Activated CD8-positive, alpha-beta memory T cell treated with anti-CD3 and anti-CD28 coated beads, Interleukin-2, amount 50 U/mL, for 1 hour (primary cell): Measurements from ENCODE around the gene C11orf21.
"Not testable (repeated sequence)": the region's sequence is repeated elsewhere in the genome, so short reads cannot be mapped to it uniquely, and the experiment has no call there.

Experiments used
- DNase-seq: peaks from one replicate; pipeline ENCODE4 v3.0.0-alpha.2; 2020; ENCODE audit errors: extremely low read depth

The C11orf21 gene

DNA sequence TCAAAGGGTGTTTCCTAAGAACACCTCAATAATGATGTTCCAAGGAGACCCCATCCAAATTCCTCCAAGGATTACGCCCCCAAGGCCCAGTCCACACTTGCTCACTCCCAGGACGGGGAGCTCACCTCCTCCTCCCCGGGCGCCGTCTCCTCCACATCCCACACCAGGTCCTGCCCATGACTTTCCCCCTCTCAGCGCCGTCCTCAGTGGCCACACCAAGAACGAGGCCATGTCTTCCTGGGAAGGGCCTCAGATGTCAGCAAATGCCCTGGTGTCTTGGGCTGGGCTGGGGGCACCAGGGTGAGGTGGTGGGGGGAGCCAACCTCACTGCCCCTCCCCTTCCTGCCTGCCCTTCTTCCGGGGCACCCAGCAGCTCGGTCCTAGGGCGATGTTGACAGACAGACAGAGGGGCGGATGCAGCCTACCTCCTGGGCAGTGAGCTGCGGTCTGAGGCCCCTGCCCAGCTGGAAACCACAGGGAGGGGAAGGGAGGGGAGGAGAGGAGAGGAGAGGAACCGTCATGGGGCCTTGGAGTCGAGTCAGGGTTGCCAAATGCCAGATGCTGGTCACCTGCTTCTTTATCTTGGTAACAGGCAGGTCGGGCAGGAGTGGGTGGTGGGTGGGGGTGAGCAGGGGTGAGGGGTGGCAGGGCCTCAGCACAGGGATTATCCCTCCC lies at the start of gene C11orf21, which contains the start of gene TSPAN32:
C11orf21 (minus strand) TSS at position 288 of the 675 bp plus-strand sequence; CDS start at position 178, 110 bp downstream.
TSPAN32 (plus strand) TSS at position 383 of the 675 bp plus-strand sequence; CDS start at position 520, 137 bp downstream.
- DNase-seq, result no peak

DNA sequence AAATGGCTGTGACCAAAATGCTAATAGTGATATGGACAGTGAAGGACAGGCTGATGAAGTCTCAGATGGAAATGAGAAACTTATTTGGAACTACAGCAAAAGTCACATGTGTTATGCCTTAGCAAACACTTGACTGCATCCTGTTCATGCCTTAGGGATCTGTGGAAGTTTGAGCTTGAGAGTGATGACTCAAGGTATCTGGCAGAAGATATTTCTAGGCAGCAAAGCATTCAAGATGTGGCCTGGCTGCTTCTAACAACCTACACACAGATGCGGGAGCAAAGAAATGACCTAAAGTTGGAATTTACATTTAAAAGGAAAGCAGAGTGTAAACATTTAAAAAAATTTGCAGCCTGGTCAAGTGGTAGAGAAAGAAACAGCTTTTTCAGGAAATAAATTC lies 47.3 kb upstream of the C11orf21 start:
- no peak for DNase-seq

DNA sequence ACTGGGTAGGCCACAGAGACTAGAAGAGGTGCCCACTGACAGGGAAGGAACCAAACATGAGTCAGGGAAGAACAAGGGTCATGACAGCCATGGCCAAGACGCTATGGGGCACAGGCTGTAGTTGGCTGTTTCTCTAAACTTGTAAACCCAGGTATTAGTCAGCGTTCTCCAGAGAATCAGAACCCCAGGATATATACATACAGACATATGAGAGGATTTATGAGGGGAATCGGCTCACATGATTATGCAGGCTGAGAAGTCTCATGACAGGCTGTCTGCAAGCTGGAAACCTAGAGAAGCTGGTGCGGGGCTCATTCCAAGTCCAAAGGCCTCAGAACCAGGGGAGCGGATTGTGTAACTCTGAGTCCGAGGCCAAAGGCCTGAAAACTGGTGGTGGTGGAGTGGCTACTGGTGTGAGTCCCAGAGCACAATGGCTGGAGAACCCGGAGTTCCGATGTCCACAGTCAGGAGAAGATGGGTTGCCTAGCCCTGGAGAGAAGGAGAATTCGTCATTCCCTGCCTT lies 45.7 kb upstream of the C11orf21 start:
- DNase-seq, result no peak

GRCh38 chr11:2346586-2347307 lies 45.0 kb upstream of the C11orf21 start:
- DNase-seq, result no peak

- DNase-seq, result no peak
Measured at GRCh38 chr11:2346014-2346413, 44.3 kb upstream of the C11orf21 start.

GRCh38 chr11:2345050-2345449 lies 43.3 kb upstream of the C11orf21 start:
- no peak for DNase-seq

DNA sequence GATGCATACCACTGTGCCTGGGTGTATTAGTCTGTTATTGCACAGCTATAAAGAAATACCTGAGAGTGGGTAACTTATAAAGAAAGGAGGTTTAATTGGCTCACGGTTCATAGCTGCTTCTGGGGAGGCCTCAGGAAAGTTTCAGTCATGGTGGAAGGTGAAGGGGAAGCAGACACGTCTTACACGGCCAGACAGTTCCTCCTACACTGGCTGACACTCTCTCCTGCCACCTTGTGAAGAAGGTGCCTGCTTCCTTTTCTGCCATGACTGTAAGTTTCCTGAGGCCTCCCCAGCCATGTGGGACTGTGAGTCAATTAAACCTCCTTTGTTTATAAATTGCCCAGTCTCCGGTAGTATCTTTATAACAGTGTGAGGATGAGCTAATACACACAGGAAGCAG lies 41.8 kb upstream of the C11orf21 start:
- no peak for DNase-seq

DNA sequence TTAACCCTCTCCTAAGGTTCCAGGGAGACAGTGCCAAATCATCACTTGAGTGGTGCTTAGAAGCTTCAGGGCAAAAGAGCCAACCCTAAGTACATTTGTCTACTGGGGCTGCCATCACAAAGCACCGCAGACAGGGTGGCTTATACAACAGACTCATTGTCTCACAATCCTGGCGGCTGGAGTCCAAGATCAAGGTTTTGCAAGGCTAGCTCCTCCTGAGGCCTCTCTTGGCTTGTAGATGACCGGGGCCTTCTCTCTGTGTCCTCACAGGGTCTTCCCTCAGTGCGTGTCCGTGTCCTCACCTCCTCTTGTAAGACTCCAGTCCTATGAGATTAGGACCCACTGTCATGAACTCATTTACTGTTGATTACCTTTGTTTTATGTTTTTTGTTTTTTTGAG lies 41.3 kb upstream of the C11orf21 start:
- DNase-seq, result no peak

GRCh38 chr11:2342557-2342956 lies 40.8 kb upstream of the C11orf21 start:
- DNase-seq, result no peak

DNA sequence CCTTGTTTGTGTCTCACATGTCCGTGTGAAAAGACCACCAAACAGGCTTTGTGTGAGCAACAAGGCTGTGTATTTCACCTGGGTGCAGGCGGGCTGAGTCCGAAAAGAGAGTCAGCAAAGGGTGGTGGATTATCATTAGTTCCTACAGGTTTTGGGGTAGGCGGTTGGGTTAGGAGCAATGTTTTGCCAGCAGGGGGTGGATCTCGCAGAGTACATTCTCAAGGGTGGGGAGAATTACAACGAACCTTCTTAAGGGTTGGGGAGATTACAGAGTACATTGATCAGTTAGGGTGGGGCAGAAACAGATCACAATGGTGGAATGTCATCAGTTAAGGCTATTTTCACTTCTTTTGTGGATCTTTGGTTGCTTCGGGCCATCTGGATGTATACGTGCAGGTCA lies 37.0 kb upstream of the C11orf21 start:
- not testable (repeated sequence) for DNase-seq

GRCh38 chr11:2335286-2335685 lies 33.6 kb upstream of the C11orf21 start:
- not testable (repeated sequence) for DNase-seq

DNA sequence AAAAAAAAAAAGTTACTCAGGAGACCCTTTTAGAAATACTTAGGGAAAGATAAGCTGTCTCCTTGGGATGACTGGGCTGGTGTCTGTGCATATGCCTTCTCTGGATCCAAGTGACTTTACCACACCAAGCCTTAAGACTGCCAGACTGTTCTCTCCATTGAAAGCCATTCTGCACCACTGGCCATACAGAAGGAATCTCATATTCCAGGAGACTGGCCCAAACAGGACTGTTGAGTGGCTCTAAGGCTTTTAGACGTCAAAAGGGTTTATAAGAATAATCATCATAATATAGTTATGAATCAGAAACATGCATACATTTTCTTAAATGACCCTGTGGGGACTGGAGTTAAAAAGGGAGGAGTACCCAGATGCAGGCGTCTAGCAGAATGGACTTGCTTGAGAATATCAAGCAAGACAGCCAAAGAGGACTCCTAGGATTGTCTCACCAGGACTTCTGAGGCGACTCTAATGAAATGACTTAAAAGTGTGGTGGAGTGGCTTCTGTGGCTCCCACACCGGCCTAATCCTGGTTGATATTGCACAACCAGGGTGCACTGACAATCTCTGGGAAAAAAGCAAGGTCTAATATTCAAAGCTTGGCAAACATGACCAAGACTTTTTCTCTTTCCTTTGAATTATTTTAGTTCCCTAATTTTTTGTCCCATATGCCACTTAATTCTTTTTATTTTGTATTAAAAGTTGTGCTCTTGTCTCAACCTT lies 31.9 kb upstream of the C11orf21 start:
- not testable (repeated sequence) for DNase-seq

- DNase-seq, result not testable (repeated sequence)
Measured at GRCh38 chr11:2332569-2332968, 30.9 kb upstream of the C11orf21 start.

GRCh38 chr11:2331404-2331803 lies 29.7 kb upstream of the C11orf21 start:
- DNase-seq, result no peak

- DNase-seq, result no peak
Measured at GRCh38 chr11:2330696-2331095, 29.0 kb upstream of the C11orf21 start.

DNA sequence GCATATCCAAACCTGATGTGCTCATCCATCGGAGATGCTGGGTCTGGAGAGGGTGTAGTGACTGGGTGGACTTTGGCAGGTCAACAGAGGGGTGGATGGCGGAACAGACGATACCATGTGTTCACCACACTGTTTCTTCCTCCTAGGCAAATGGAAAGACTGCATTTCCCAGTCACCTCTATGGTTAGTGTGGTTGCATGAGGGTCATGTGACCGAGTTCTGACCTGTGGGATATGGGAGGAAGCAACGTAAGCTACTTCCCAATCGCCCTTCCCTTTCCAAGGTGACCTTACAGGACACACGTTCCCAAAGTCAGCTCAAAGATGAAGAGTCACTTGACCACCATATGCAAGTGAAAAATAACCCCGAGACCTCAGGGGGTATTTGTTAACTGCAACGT lies 27.8 kb upstream of the C11orf21 start:
- no peak for DNase-seq

DNA sequence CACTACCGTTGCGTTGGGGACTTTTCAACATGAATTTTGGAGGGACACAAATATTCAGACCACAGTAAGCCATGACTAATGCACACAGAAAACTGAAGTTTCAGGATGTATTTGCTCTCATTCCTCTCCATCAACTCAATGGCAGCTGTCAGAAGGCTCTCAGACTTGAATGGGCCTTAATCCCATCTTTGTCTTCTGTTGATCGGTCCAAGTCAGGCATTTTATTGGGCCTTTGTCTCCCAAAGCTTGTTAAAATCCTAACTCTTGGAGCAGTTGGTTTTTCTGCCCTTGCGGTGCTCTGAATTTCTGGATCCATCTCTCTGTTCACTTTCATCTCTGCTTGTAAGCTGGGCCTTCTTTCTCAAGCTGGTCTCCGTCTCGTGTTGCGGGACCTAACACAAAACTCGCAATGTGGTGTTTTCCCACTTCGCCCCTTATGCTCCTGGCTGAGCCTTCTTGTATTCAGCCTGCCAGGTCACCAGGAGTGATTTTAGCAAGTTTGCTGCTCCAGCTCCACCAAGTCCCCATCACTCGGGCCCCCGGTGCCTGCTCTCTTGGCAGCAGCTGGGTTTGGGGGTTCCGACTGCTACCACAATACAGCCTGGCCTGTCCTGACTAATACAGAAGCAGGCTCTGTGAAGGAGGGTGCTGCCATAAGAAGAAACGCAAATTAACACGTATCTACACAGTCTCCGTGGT lies 27.1 kb upstream of the C11orf21 start:
- no peak for DNase-seq

- DNase-seq, result no peak
Measured at GRCh38 chr11:2328021-2328420, 26.3 kb upstream of the C11orf21 start.

DNA sequence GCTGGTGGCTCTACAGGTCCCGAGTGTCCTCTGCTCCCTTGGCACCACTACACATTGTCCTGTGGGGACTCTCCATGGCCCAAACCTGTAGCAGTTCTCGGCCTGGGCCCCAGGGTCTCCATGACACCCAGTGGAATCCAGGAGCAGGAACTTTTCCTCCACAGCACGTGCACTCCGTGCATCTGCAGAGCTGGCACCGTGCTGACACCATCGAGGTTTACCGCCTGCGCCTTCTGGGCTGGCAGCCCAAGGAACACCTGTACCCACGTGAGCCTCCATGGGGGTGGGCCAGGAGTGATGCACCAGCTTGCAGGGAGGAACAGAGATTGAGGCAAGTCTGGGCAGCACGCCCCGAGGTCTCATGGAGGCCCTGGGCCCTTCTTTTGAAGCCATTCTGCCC lies 25.3 kb upstream of the C11orf21 start:
- no peak for DNase-seq

GRCh38 chr11:2325719-2326118 lies 24.0 kb upstream of the C11orf21 start:
- DNase-seq, result no peak

- DNase-seq, result no peak
Measured at GRCh38 chr11:2325123-2325522, 23.4 kb upstream of the C11orf21 start.

- no peak for DNase-seq
Measured at GRCh38 chr11:2321311-2321683, 19.6 kb upstream of the C11orf21 start.
